Measurements from ENCODE around the gene FAM200C.

DNA sequence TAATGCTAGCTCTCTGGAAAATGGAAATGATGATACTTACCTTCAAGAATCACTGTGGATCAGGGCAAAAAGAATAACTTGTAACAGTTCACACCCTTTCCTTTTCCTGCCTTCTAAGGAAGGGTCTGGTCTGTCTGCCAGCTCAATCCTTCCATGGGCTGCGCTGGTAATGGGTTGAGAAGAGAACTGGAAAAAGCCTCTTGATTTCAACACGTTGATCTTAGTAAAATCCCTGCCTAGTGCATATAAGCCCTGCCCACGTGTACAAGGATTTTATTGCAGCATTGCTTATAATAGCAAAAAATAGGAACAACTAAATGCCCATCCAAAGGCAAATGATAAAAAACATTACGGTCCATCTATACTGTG lies 49.9 kb downstream of the FAM200C start:
- no peak for TF ChIP-seq POLR2AphosphoS5 (IDR thresholded peaks at IDR 0.05)
- TF ChIP-seq, protein P1, sequence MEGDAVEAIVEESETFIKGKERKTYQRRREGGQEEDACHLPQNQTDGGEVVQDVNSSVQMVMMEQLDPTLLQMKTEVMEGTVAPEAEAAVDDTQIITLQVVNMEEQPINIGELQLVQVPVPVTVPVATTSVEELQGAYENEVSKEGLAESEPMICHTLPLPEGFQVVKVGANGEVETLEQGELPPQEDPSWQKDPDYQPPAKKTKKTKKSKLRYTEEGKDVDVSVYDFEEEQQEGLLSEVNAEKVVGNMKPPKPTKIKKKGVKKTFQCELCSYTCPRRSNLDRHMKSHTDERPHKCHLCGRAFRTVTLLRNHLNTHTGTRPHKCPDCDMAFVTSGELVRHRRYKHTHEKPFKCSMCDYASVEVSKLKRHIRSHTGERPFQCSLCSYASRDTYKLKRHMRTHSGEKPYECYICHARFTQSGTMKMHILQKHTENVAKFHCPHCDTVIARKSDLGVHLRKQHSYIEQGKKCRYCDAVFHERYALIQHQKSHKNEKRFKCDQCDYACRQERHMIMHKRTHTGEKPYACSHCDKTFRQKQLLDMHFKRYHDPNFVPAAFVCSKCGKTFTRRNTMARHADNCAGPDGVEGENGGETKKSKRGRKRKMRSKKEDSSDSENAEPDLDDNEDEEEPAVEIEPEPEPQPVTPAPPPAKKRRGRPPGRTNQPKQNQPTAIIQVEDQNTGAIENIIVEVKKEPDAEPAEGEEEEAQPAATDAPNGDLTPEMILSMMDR (IDR thresholded peaks at IDR 0.05 in 8 of 11, conservative IDR thresholded peaks at IDR 0.05 in 3 of 11): no peak

Data from spleen (tissue), 7 donors.